HCT116 (cell line): ENCODE measurements around the gene DBN1. TPM values are rescaled to one million over a fixed set of nuclear protein-coding genes. Genes with fewer than 3 reads are reported as not detected.

Experiments
- ATAC-seq: fragments of 200-7000 bp; cut with Tn5 transposase; 2 replicates; pipeline ENCODE4 v1.9.1; 2020; ENCODE audit warnings: mild to moderate bottlenecking, moderate library complexity
- BruUV-seq: library from RNA; stranded (reverse); fragments of 400-500 nt; replicated peaks from 2 replicates; lab custom pipeline; 2021; lab: Mats Ljungman, UMichigan
- CTCF ChIA-PET: fragments of 300-600 bp; sonication (Branson Sonifier 250); formaldehyde crosslinking; loops from one replicate; lab custom pipeline; 2021; ENCODE audit warnings: antibody characterized with exemption; lab: Charles Lee
- POLR2A ChIA-PET: fragments of 300-600, 350-600 bp; sonication (Branson Sonifier 250); formaldehyde crosslinking; loops from one replicate; lab custom pipeline; 2021; ENCODE audit warnings: antibody characterized with exemption; lab: Charles Lee
- RAD21 ChIA-PET, 2 experiments: fragments of 300-600 bp; sonication (Branson Sonifier 250); formaldehyde crosslinking; loops; one replicate each; lab custom pipeline; 2023; ENCODE audit warnings: low total read pairs in 2 of 2; ENCODE audit not compliant: uncharacterized antibody in 2 of 2, unreplicated experiment in 2 of 2, low non-redundant PET in 1 of 2; lab: Charles Lee
- DNase-seq: peaks from one replicate; pipeline ENCODE4 v3.0.0-alpha.2; 2010; ENCODE audit warnings: low read depth, low spot score
- H2AFZ ChIP-seq: fragments of 200-600 bp; shearing (Covaris generic), sonication (generic); 2 replicates; pipeline ENCODE4 v1.6.1; 2017; ENCODE audit warnings: low read depth, mixed run types, mixed read lengths, antibody characterized with exemption, low read length; ENCODE audit not compliant: poor library complexity, severe bottlenecking
- H3K27ac ChIP-seq: 2 replicates; pipeline ENCODE4 v1.5.1; 2012; ENCODE audit warnings: low read depth, low read length
- H3K27me3 ChIP-seq: fragments of 200-600 bp; sonication (generic); 2 replicates; pipeline ENCODE4 v1.6.1; 2016; ENCODE audit warnings: mixed run types, low read length, mixed read lengths; ENCODE audit not compliant: insufficient read depth
- H3K36me3 ChIP-seq, 2 experiments: fragments of 200-500 bp in 1 of 2; fragments of 200-600 bp in 1 of 2; sonication (Bioruptor generic) in 1 of 2; sonication (generic) in 1 of 2; 2 replicates each; pipeline versions ENCODE4 v1.5.1 to v1.6.1; 2014 to 2016; ENCODE audit warnings: low read length in 2 of 2, inconsistent platforms in 1 of 2, mixed read lengths in 1 of 2, mixed run types in 1 of 2; ENCODE audit not compliant: insufficient read depth in 2 of 2, control insufficient read depth in 1 of 2
- H3K4me1 ChIP-seq, 2 experiments: fragments of 200-600 bp in 1 of 2; sonication (generic) in 1 of 2; 2 replicates each; pipeline versions ENCODE4 v1.5.1 to v1.6.1; 2012 to 2017; ENCODE audit warnings: low read length in 2 of 2, inconsistent platforms in 1 of 2, mild to moderate bottlenecking in 1 of 2, mixed read lengths in 1 of 2, mixed run types in 1 of 2, moderate library complexity in 1 of 2; ENCODE audit not compliant: insufficient read depth in 2 of 2, control insufficient read depth in 1 of 2
- H3K4me2 ChIP-seq: fragments of 200-600 bp; sonication (generic); 2 replicates; pipeline ENCODE4 v1.6.1; 2017; ENCODE audit warnings: mixed run types, low read length, mixed read lengths
- H3K4me3 ChIP-seq, 2 experiments: fragments of 200-600 bp in 1 of 2; sonication (generic) in 1 of 2; replicated peaks in 1 of 2; 2 replicates each; pipeline ENCODE4 v1.5.1; 2011 to 2016; ENCODE audit warnings: low read length in 2 of 2, control low read depth in 1 of 2, low read depth in 1 of 2, mild to moderate bottlenecking in 1 of 2, mixed read lengths in 1 of 2, mixed run types in 1 of 2
- H3K79me2 ChIP-seq: fragments of 200-600 bp; sonication (generic); 2 replicates; pipeline ENCODE4 v1.6.1; 2017; ENCODE audit warnings: mild to moderate bottlenecking, mixed run types, low read length, moderate library complexity, mixed read lengths; ENCODE audit not compliant: insufficient read depth
- H3K9ac ChIP-seq: fragments of 200-600 bp; sonication (generic); 2 replicates; pipeline ENCODE4 v1.6.1; 2016; ENCODE audit warnings: low read length, mixed read lengths
- H3K9me2 ChIP-seq: fragments of 200-600 bp; sonication (generic), shearing (Covaris generic); 2 replicates; pipeline ENCODE4 v1.6.1; 2017; ENCODE audit warnings: mixed run types, mild to moderate bottlenecking, moderate library complexity; ENCODE audit not compliant: insufficient read depth
- H3K9me3 ChIP-seq, 2 experiments: fragments of 200-500 bp in 1 of 2; fragments of 200-600 bp in 1 of 2; sonication (Bioruptor generic) in 1 of 2; sonication (generic) in 1 of 2; 2 replicates each; pipeline ENCODE4 v1.6.1; 2014 to 2017; ENCODE audit warnings: low read length in 2 of 2, mixed read lengths in 2 of 2, inconsistent platforms in 1 of 2, low read depth in 1 of 2, mild to moderate bottlenecking in 1 of 2, mixed run types in 1 of 2, moderate library complexity in 1 of 2; ENCODE audit not compliant: control insufficient read depth in 1 of 2, insufficient read depth in 1 of 2
- H4K20me1 ChIP-seq: fragments of 200-600 bp; sonication (generic), shearing (Covaris generic); 2 replicates; pipeline ENCODE4 v1.6.1; 2017; ENCODE audit warnings: mixed run types, mild to moderate bottlenecking, moderate library complexity; ENCODE audit not compliant: insufficient read depth
- EZH2phosphoT487 ChIP-seq: fragments of 200-600 bp; IDR thresholded peaks from 2 replicates; pipeline ENCODE4 v1.6.1; 2018; ENCODE audit warnings: antibody characterized with exemption, borderline replicate concordance
- JUND ChIP-seq: IDR thresholded peaks from 2 replicates; pipeline ENCODE4 v1.6.1; 2012
- POLR2A ChIP-seq: IDR thresholded peaks from 2 replicates; pipeline ENCODE4 v1.7.0; 2011; ENCODE audit warnings: borderline replicate concordance; ENCODE audit not compliant: insufficient read depth, insufficient read length; ENCODE audit errors: extremely low read depth
- RAD21 ChIP-seq: IDR thresholded peaks from 2 replicates; pipeline ENCODE4 v1.6.1; 2012; ENCODE audit warnings: low read depth, mild to moderate bottlenecking
- SIN3A ChIP-seq: IDR thresholded peaks from 2 replicates; pipeline ENCODE4 v1.6.1; 2012; ENCODE audit warnings: low read depth
- SP1 ChIP-seq: IDR thresholded peaks from 2 replicates; pipeline ENCODE4 v1.6.1; 2012; ENCODE audit warnings: low read depth
- SRF ChIP-seq: IDR thresholded peaks from 2 replicates; pipeline ENCODE4 v1.6.1; 2012; ENCODE audit warnings: low read depth
- TCF7L2 ChIP-seq: IDR thresholded peaks from 2 replicates; pipeline ENCODE4 v1.7.0; 2011; ENCODE audit warnings: borderline replicate concordance, inconsistent platforms; ENCODE audit not compliant: insufficient read depth, insufficient read length; ENCODE audit errors: extremely low read depth
- YY1 ChIP-seq: IDR thresholded peaks from 2 replicates; pipeline ENCODE4 v1.6.1; 2011; ENCODE audit warnings: low read length, low read depth, moderate library complexity, mild to moderate bottlenecking; ENCODE audit not compliant: insufficient replicate concordance; ENCODE audit errors: extremely low read depth
- ZNF274 ChIP-seq: fragments of 200-500 bp; sonication (Bioruptor generic); IDR thresholded peaks from 2 replicates; pipeline ENCODE4 v1.6.1; 2014; ENCODE audit warnings: mild to moderate bottlenecking, low read depth, low read length, inconsistent platforms
- intact Hi-C: fragments of 100-400 bp; cut with micrococcal nuclease; formaldehyde crosslinking; loops from 2 replicates; pipeline ENCODE4 v1.10.0; 2022
- total RNA-seq: library from RNA; stranded (reverse); gene quantifications from one replicate; pipeline ENCODE4 v1.2.1, GENCODE V29; 2021; ENCODE audit not compliant: unreplicated experiment
- TF ChIP-seq, protein P1 (sequence below): IDR thresholded peaks from 2 replicates; pipeline ENCODE4 v1.6.1; 2011; ENCODE audit warnings: mild to moderate bottlenecking, low read length, moderate library complexity; ENCODE audit not compliant: insufficient replicate concordance; ENCODE audit errors: extremely low read depth
- TF ChIP-seq, protein P2 (sequence below), 3 experiments: fragments of 200-600 bp in 1 of 3; sonication (generic) in 1 of 3; IDR thresholded peaks in 2 of 3; conservative IDR thresholded peaks in 1 of 3; 2 replicates each; pipeline ENCODE4 v1.5.1; 2012 to 2017; ENCODE audit warnings: low read depth in 2 of 3, low read length in 2 of 3, antibody characterized with exemption in 1 of 3, borderline replicate concordance in 1 of 3, control low read depth in 1 of 3, mild to moderate bottlenecking in 1 of 3, mixed read lengths in 1 of 3, mixed run types in 1 of 3, moderate library complexity in 1 of 3; ENCODE audit not compliant: insufficient read depth in 1 of 3
- TF ChIP-seq, protein P3 (sequence below): IDR thresholded peaks from 2 replicates; pipeline ENCODE4 v1.6.1; 2012
- TF ChIP-seq, protein P4 (sequence below): IDR thresholded peaks from 2 replicates; pipeline ENCODE4 v1.6.1; 2012

The DBN1 gene
- total RNA-seq, 1 experiment from 2014 or later, result 144 TPM

DNA sequence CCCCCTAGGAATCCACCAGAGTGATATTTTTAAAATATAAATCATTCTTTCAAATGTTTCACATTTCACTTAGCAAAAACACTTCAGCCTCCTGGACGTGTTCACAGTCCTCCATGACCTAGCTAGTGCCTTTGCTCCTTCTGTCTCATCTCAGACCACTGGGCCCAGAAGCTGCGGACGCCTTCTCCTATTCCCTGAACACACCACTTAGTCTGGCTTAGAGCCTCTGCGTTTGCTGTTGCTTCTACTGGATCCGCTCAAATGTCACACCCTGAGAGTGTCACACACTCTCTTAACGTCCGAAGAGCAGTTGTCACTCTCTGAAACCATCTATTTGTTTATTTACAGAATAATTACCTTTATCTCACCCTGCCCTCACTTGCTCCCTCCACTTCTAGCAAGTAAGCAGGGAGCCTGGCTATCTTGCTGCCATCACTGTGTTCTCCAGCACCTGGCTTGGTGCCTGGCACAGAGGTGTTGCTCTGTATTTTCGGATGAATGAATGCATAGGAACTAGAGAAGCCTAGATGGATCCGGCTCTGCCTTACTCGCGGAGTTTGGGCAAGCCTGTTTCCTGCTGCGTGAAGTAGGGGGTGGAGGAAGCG, 48.1 kb downstream of the DBN1 start:
- H3K27ac ChIP-seq, result peak overlapping the region; percentile 63
- ATAC-seq, result no peak

DNA sequence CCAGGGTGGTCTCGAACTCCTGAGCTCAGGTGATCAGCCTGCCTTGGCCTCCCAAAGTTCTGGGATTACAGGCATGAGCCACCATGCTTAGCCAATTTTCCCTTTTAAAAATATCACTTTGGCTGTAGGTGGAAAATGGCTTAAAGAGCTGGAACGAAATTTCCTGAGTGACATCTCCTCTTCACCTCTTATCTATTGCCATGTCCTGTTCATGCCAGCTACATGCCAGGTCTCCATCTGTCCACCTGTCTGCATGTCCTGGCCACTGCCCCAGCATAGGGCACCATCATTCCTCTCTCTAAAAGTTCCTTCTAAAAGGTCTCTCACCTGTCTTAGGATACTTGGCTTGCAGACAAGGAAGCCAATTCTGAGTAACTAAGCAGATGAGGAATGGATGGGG, 49.8 kb downstream of the DBN1 start:
- no peak overlapping the region for H3K9ac ChIP-seq
- H3K36me3 ChIP-seq, result no peaks in the 10 kb centered on the region
- no peaks in the 10 kb centered on the region for H4K20me1 ChIP-seq
- POLR2A ChIA-PET, result interaction anchor here (0.9 kb wide), 1 partner anchor 19 kb away, joined by 3 read pairs; no protein-coding TSS in a partner anchor
- intact Hi-C loops, result no loop called here
- no TSS peak for BruUV-seq
- H3K9me2 ChIP-seq, result no peaks in the 10 kb centered on the region
- no peak for TF ChIP-seq SRF
- TF ChIP-seq, protein P1, sequence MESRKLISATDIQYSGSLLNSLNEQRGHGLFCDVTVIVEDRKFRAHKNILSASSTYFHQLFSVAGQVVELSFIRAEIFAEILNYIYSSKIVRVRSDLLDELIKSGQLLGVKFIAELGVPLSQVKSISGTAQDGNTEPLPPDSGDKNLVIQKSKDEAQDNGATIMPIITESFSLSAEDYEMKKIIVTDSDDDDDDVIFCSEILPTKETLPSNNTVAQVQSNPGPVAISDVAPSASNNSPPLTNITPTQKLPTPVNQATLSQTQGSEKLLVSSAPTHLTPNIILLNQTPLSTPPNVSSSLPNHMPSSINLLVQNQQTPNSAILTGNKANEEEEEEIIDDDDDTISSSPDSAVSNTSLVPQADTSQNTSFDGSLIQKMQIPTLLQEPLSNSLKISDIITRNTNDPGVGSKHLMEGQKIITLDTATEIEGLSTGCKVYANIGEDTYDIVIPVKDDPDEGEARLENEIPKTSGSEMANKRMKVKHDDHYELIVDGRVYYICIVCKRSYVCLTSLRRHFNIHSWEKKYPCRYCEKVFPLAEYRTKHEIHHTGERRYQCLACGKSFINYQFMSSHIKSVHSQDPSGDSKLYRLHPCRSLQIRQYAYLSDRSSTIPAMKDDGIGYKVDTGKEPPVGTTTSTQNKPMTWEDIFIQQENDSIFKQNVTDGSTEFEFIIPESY, result no peak
- TF ChIP-seq TCF7L2, result no peak
- TF ChIP-seq, protein P2, sequence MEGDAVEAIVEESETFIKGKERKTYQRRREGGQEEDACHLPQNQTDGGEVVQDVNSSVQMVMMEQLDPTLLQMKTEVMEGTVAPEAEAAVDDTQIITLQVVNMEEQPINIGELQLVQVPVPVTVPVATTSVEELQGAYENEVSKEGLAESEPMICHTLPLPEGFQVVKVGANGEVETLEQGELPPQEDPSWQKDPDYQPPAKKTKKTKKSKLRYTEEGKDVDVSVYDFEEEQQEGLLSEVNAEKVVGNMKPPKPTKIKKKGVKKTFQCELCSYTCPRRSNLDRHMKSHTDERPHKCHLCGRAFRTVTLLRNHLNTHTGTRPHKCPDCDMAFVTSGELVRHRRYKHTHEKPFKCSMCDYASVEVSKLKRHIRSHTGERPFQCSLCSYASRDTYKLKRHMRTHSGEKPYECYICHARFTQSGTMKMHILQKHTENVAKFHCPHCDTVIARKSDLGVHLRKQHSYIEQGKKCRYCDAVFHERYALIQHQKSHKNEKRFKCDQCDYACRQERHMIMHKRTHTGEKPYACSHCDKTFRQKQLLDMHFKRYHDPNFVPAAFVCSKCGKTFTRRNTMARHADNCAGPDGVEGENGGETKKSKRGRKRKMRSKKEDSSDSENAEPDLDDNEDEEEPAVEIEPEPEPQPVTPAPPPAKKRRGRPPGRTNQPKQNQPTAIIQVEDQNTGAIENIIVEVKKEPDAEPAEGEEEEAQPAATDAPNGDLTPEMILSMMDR (IDR thresholded peaks at IDR 0.05 in 2 of 3, conservative IDR thresholded peaks at IDR 0.05 in 1 of 3; ENCODE audit: borderline replicate concordance in 1 of 3, insufficient read depth in 1 of 3, low read depth in 2 of 3, low read length in 2 of 3), result no peak
- no peak for TF ChIP-seq EZH2phosphoT487
- no peak for TF ChIP-seq POLR2A
- no peak for TF ChIP-seq YY1
- TF ChIP-seq RAD21, result no peak
- no peak for TF ChIP-seq SP1
- TF ChIP-seq, protein P3, sequence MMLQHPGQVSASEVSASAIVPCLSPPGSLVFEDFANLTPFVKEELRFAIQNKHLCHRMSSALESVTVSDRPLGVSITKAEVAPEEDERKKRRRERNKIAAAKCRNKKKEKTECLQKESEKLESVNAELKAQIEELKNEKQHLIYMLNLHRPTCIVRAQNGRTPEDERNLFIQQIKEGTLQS, result no peak
- TF ChIP-seq, protein P4, sequence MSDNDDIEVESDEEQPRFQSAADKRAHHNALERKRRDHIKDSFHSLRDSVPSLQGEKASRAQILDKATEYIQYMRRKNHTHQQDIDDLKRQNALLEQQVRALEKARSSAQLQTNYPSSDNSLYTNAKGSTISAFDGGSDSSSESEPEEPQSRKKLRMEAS, result no peak
- TF ChIP-seq SIN3A, result no peak
- no peak for TF ChIP-seq JUND
- TF ChIP-seq ZNF274, result no peak
- peaks cover 20% of the 10 kb centered on the region for H3K79me2 ChIP-seq
- no peak overlapping the region for H3K4me3 ChIP-seq
- no peak overlapping the region for H3K4me2 ChIP-seq
- H3K27ac ChIP-seq, result no peak overlapping the region
- no peaks in the 10 kb centered on the region for H3K27me3 ChIP-seq
- no peaks in the 10 kb centered on the region for H3K9me3 ChIP-seq
- no peak for ATAC-seq
- DNase-seq, result no peak
- H2AFZ ChIP-seq, result no peak overlapping the region
- RAD21 ChIA-PET, result no interaction called here
- CTCF ChIA-PET, result interaction anchor here (0.8 kb wide), 1 partner anchor 19 kb away, joined by 5 read pairs; no protein-coding TSS in a partner anchor
- peaks cover 15 to 25% of the 10 kb centered on the region in 2 experiments for H3K4me1 ChIP-seq

More for the DNA sequence above, 48.1 kb downstream of the DBN1 start:
- CTCF ChIA-PET, result interaction anchor here (1.9 to 2.3 kb wide), 4 partner anchors 29 to 116 kb away, joined by 6 to 11 read pairs (median 9); no protein-coding TSS in a partner anchor
- H4K20me1 ChIP-seq, result no peaks in the 10 kb centered on the region
- peaks cover 35% of the 10 kb centered on the region for H3K79me2 ChIP-seq
- no peaks in the 10 kb centered on the region for H3K9me2 ChIP-seq
- no peak overlapping the region for H2AFZ ChIP-seq
- peaks cover 15 to 28% of the 10 kb centered on the region in 2 experiments for H3K4me1 ChIP-seq
- RAD21 ChIA-PET, result interaction anchor here in 1 of 2 experiments (1.2 kb wide), 1 partner anchor 55 kb away, joined by 3 read pairs; no protein-coding TSS in a partner anchor
- peak overlapping the region; percentile 70 for H3K9ac ChIP-seq
- peak overlapping the region; percentile 89 for H3K4me2 ChIP-seq
- no peak for TF ChIP-seq JUND
- TF ChIP-seq, all 23 proteins: peak for 0
- POLR2A ChIA-PET, result interaction anchor here (1.1 kb wide), 1 partner anchor 72 kb away, joined by 4 read pairs; the partner anchor contains the start of gene PDLIM7
- H3K27me3 ChIP-seq, result no peaks in the 10 kb centered on the region
- H3K36me3 ChIP-seq, result no peaks in the 10 kb centered on the region; a peak in 1 of 4 replicates
- BruUV-seq, result no TSS peak
- H3K4me3 ChIP-seq, result peak overlapping the region; percentile 45 to 62
- intact Hi-C loops, result no loop called here
- no peaks in the 10 kb centered on the region for H3K9me3 ChIP-seq
- DNase-seq, result no peak
